Endothelial cell of umbilical vein (primary cell): ENCODE results near the gene IDH3A. TPM values are rescaled to one million over a fixed set of nuclear protein-coding genes. Genes with fewer than 3 reads are reported as not detected.

Experiments used
- BruUV-seq: library from RNA; stranded (reverse); fragments of 400-500 nt; replicated peaks from 2 replicates; lab custom pipeline; 2021; lab: Mats Ljungman, UMichigan
- CTCF ChIA-PET: fragments of 300-600, 350-600 bp; sonication (Branson Sonifier 250); formaldehyde crosslinking; loops from one replicate; lab custom pipeline; 2021; ENCODE audit warnings: antibody characterized with exemption, inconsistent platforms; lab: Charles Lee
- POLR2A ChIA-PET: fragments of 300-600, 350-600 bp; sonication (Branson Sonifier 250); formaldehyde crosslinking; loops from one replicate; lab custom pipeline; 2021; ENCODE audit warnings: antibody characterized with exemption, inconsistent platforms; lab: Charles Lee
- DNase-seq: peaks from one replicate; pipeline ENCODE4 v3.0.0-alpha.2; 2011; ENCODE audit warnings: low read depth, low spot score
- FAIRE-seq: peaks from 2 replicates; lab custom pipeline; 2011; peaks lifted over from hg19 to GRCh38; lab: Jason Lieb, UNC
- H2AFZ ChIP-seq: 2 replicates; pipeline ENCODE4 v1.6.0; 2012; ENCODE audit warnings: low read depth, low read length, control low read depth, inconsistent platforms
- H3K27ac ChIP-seq: 2 replicates; pipeline ENCODE4 v1.5.1; 2011; ENCODE audit warnings: low read depth, mild to moderate bottlenecking, control low read depth, low read length, moderate library complexity; ENCODE audit not compliant: insufficient read depth
- H3K27me3 ChIP-seq, 2 experiments: 2 replicates each; pipeline versions ENCODE4 v1.6.0 to v1.6.1; 2011; ENCODE audit warnings: low read length in 2 of 2, mixed read lengths in 1 of 2; ENCODE audit not compliant: control insufficient read depth in 2 of 2, insufficient read depth in 2 of 2
- H3K36me3 ChIP-seq, 2 experiments: 2 replicates in 1 of 2; 3 replicates in 1 of 2; pipeline ENCODE4 v1.5.1; 2011; ENCODE audit warnings: low read length in 2 of 2, mild to moderate bottlenecking in 1 of 2, moderate library complexity in 1 of 2; ENCODE audit not compliant: control insufficient read depth in 2 of 2, insufficient read depth in 2 of 2; ENCODE audit errors: extremely low read depth in 1 of 2
- H3K4me1 ChIP-seq: 3 replicates; pipeline ENCODE4 v1.5.1; 2011; ENCODE audit warnings: mild to moderate bottlenecking, low read length; ENCODE audit not compliant: control insufficient read depth, insufficient read depth; ENCODE audit errors: extremely low read depth
- H3K4me2 ChIP-seq: 2 replicates; pipeline ENCODE4 v1.6.1; 2011; ENCODE audit warnings: low read length, control low read depth, mixed read lengths; ENCODE audit not compliant: insufficient read depth
- H3K4me3 ChIP-seq, 3 experiments: fragments of 200-600 bp in 1 of 3; sonication (generic), shearing (Covaris generic) in 1 of 3; replicated peaks in 1 of 3; 2 replicates each; pipeline ENCODE4 v1.5.1; 2011 to 2016; ENCODE audit warnings: control low read depth in 3 of 3, low read length in 3 of 3, mild to moderate bottlenecking in 2 of 3, inconsistent platforms in 1 of 3, low read depth in 1 of 3, moderate library complexity in 1 of 3; ENCODE audit not compliant: insufficient read depth in 1 of 3
- H3K79me2 ChIP-seq: 2 replicates; pipeline ENCODE4 v1.6.0; 2012; ENCODE audit warnings: low read length, inconsistent platforms; ENCODE audit not compliant: control insufficient read depth, insufficient read depth
- H3K9ac ChIP-seq: replicated peaks from 2 replicates; pipeline ENCODE3; 2011; ENCODE audit warnings: low read length, control low read depth; ENCODE audit not compliant: insufficient read depth; ENCODE audit errors: extremely low read depth
- H3K9me1 ChIP-seq: replicated peaks from 3 replicates; pipeline ENCODE4 v1.6.0; 2011; ENCODE audit warnings: mild to moderate bottlenecking, low read length; ENCODE audit not compliant: control insufficient read depth, insufficient read depth; ENCODE audit errors: extremely low read depth
- H3K9me3 ChIP-seq: replicated peaks from 2 replicates; pipeline ENCODE4 v1.5.1; 2012; ENCODE audit warnings: low read length, inconsistent platforms; ENCODE audit not compliant: control insufficient read depth, insufficient read depth
- H4K20me1 ChIP-seq: replicated peaks from 2 replicates; pipeline ENCODE3; 2011; ENCODE audit warnings: mild to moderate bottlenecking, low read length; ENCODE audit not compliant: control insufficient read depth, insufficient read depth; ENCODE audit errors: extremely low read depth
- EZH2 ChIP-seq: IDR thresholded peaks from 2 replicates; pipeline ENCODE4 v1.6.1; 2012; ENCODE audit warnings: borderline replicate concordance, low read depth, mild to moderate bottlenecking, moderate library complexity, low read length, inconsistent platforms; ENCODE audit not compliant: severe bottlenecking
- FOS ChIP-seq: IDR thresholded peaks from 2 replicates; pipeline ENCODE4 v1.6.1; 2011; ENCODE audit warnings: mild to moderate bottlenecking, low read length, moderate library complexity, borderline replicate concordance; ENCODE audit not compliant: insufficient read depth
- GATA2 ChIP-seq: IDR thresholded peaks from 2 replicates; pipeline ENCODE4 v1.7.0; 2011; ENCODE audit warnings: low read depth, mild to moderate bottlenecking, moderate library complexity, mixed read lengths, low read length; ENCODE audit not compliant: insufficient read length, insufficient read depth
- JUN ChIP-seq: IDR thresholded peaks from 2 replicates; pipeline ENCODE4 v1.6.1; 2011; ENCODE audit warnings: borderline replicate concordance, low read depth; ENCODE audit not compliant: insufficient read length, insufficient read depth
- MYC ChIP-seq: IDR thresholded peaks from one replicate; pipeline ENCODE4 v1.6.1; 2011; ENCODE audit warnings: mild to moderate bottlenecking, low read depth, low read length
- POLR2A ChIP-seq: IDR thresholded peaks from 2 replicates; pipeline ENCODE4 v1.6.1; 2012; ENCODE audit warnings: low read depth, mild to moderate bottlenecking, control low read depth, low read length
- POLR2AphosphoS5 ChIP-seq: IDR thresholded peaks from 2 replicates; pipeline ENCODE4 v1.6.1; 2012; ENCODE audit warnings: low read depth, mild to moderate bottlenecking, control low read depth, low read length, moderate library complexity; ENCODE audit not compliant: insufficient read depth
- dilution Hi-C: fragments of 300-500 bp; cut with MboI; formaldehyde crosslinking; loops from one replicate; pipeline ENCODE4 v1.15.0; 2019; ENCODE audit warnings: low sequenced_read_pairs; ENCODE audit not compliant: extremely low pct_ligation_motif_present
- intact Hi-C: fragments of 100-400 bp; cut with micrococcal nuclease; formaldehyde crosslinking; loops from one replicate; pipeline ENCODE4 v1.10.0; 2022
- polyA plus RNA-seq, 4 experiments: library from polyadenylated mRNA; depleted of rRNA in 3 of 4; stranded (reverse) in 3 of 4; unstranded in 1 of 4; fragments of >200 nt; gene quantifications; 2 replicates each; pipeline versions ENCODE4 v1.2.1 to v1.2.3, GENCODE V29; 2011 to 2012; ENCODE audit warnings: missing spikeins in 1 of 4
- total RNA-seq: library from RNA; stranded (reverse); gene quantifications from 2 replicates; pipeline ENCODE4 v1.2.3, GENCODE V29; 2021
- TF ChIP-seq, protein P1 (sequence below): IDR thresholded peaks from 2 replicates; pipeline ENCODE4 v1.6.1; 2011; ENCODE audit not compliant: insufficient read depth, insufficient read length
- TF ChIP-seq, protein P2 (sequence below), 2 donors: IDR thresholded peaks; 1 replicate in 1 of 2; 2 replicates in 1 of 2; pipeline ENCODE4 v1.5.1; 2011; ENCODE audit warnings: low read length in 2 of 2, mild to moderate bottlenecking in 2 of 2, moderate library complexity in 2 of 2, control low read depth in 1 of 2, inconsistent platforms in 1 of 2, low read depth in 1 of 2; ENCODE audit not compliant: insufficient read depth in 1 of 2; ENCODE audit errors: extremely low read depth in 1 of 2

Gene IDH3A
- total and polyA plus RNA-seq, 2 donors (not counting 3 experiments of a cell fraction or from before 2014, with no cell fraction given): 35.5 to 63.9 TPM

DNA sequence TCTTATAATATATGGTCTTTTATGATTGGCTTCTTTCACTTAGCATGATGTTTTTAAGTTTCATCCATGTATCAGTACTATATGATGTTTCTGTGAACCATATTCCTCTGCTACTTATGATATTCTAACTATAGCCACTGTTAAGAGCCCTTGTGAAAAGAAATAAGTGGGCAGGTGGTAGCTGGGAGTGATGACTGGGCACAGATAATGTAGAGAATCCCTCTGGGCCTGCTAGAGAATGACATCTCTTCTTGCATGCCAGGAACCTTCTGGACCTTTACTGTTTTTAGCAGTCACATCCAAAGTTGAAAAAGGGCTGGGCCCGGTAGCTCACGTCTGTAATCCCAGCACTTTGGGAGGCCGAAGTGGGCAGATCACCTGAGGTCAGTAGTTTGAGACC is 10.2 kb downstream of the IDH3A start:
- H3K9me3 ChIP-seq: no peaks in the 10 kb centered on the region
- dilution Hi-C loops (no loop called here), intact Hi-C loops (loop anchor here (5.0 kb wide), 1 partner anchor 42 kb away; no protein-coding TSS in a partner anchor)
- no peak for TF ChIP-seq JUN
- TF ChIP-seq EZH2: no peak
- no peak for TF ChIP-seq POLR2AphosphoS5
- TF ChIP-seq, protein P1, sequence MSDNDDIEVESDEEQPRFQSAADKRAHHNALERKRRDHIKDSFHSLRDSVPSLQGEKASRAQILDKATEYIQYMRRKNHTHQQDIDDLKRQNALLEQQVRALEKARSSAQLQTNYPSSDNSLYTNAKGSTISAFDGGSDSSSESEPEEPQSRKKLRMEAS: no peak
- TF ChIP-seq MYC: no peak
- TF ChIP-seq, protein P2, sequence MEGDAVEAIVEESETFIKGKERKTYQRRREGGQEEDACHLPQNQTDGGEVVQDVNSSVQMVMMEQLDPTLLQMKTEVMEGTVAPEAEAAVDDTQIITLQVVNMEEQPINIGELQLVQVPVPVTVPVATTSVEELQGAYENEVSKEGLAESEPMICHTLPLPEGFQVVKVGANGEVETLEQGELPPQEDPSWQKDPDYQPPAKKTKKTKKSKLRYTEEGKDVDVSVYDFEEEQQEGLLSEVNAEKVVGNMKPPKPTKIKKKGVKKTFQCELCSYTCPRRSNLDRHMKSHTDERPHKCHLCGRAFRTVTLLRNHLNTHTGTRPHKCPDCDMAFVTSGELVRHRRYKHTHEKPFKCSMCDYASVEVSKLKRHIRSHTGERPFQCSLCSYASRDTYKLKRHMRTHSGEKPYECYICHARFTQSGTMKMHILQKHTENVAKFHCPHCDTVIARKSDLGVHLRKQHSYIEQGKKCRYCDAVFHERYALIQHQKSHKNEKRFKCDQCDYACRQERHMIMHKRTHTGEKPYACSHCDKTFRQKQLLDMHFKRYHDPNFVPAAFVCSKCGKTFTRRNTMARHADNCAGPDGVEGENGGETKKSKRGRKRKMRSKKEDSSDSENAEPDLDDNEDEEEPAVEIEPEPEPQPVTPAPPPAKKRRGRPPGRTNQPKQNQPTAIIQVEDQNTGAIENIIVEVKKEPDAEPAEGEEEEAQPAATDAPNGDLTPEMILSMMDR (IDR thresholded peaks at IDR 0.05; ENCODE audit: extremely low read depth in 1 of 2, insufficient read depth in 1 of 2, low read depth in 1 of 2, low read length in 2 of 2): no peak
- TF ChIP-seq POLR2A: no peak
- TF ChIP-seq FOS: no peak
- TF ChIP-seq GATA2: no peak
- DNase-seq: no peak
- no peaks in the 10 kb centered on the region for H4K20me1 ChIP-seq
- no peak overlapping the region for H3K4me2 ChIP-seq
- no TSS peak for BruUV-seq
- H3K9me1 ChIP-seq: no peaks in the 10 kb centered on the region
- POLR2A ChIA-PET: no interaction called here
- H3K27ac ChIP-seq: no peak overlapping the region
- no peaks in the 10 kb centered on the region for H3K27me3 ChIP-seq
- no peaks in the 10 kb centered on the region for H3K4me1 ChIP-seq
- H3K36me3 ChIP-seq: peaks cover 5 to 6% of the 10 kb centered on the region in 2 experiments
- peaks cover 2% of the 10 kb centered on the region for H3K79me2 ChIP-seq
- H3K9ac ChIP-seq: no peak overlapping the region
- no peak for FAIRE-seq
- H3K4me3 ChIP-seq: no peak overlapping the region
- no peak overlapping the region for H2AFZ ChIP-seq
- CTCF ChIA-PET: no interaction called here
